ENCODE results near the gene ANXA5. TPM values are rescaled to one million over a fixed set of nuclear protein-coding genes. Genes with fewer than 3 reads are reported as not detected.

ANXA5 gene
- total RNA-seq, 1 donor from 2014 or later, result 130 TPM

- no peak for DNase-seq (ENCODE audit: low spot score in 2 of 2, unreplicated experiment in 2 of 2)
- Mint-ChIP-seq H3K9me3 (no peaks in the 10 kb centered on the region), H3K27me3 (ENCODE audit: low read depth) (no peaks in the 10 kb centered on the region), H3K4me3 (no peak overlapping the region), H3K27ac (no peak overlapping the region), H3K4me1 (peaks cover 16% of the 10 kb centered on the region), H3K36me3 (peaks cover 35% of the 10 kb centered on the region)
- TF ChIP-seq CTCF (IDR thresholded peaks at IDR 0.05; ENCODE audit: unreplicated experiment), result no peak
These were observed 20.3 kb downstream of the ANXA5 start for GRCh38 chr4:121676345-121677075.

GRCh38 chr4:121675715-121676114 lies 21.1 kb downstream of the ANXA5 start:
- H3K36me3 Mint-ChIP-seq, result peaks cover 35% of the 10 kb centered on the region
- no peaks in the 10 kb centered on the region for H3K9me3 Mint-ChIP-seq
- no peak for TF ChIP-seq CTCF (IDR thresholded peaks at IDR 0.05; ENCODE audit: unreplicated experiment)
- H3K4me1 Mint-ChIP-seq, result peaks cover 16% of the 10 kb centered on the region
- H3K27ac Mint-ChIP-seq, result no peak overlapping the region
- DNase-seq (ENCODE audit: low spot score in 2 of 2, unreplicated experiment in 2 of 2), result no peak
- H3K4me3 Mint-ChIP-seq, result no peak overlapping the region
- H3K27me3 Mint-ChIP-seq (ENCODE audit: low read depth), result no peaks in the 10 kb centered on the region

GRCh38 chr4:121674696-121675095 lies 22.1 kb downstream of the ANXA5 start:
- Mint-ChIP-seq H3K4me3 (no peak overlapping the region), H3K4me1 (peaks cover 16% of the 10 kb centered on the region), H3K27me3 (ENCODE audit: low read depth) (no peaks in the 10 kb centered on the region), H3K27ac (no peak overlapping the region), H3K9me3 (no peaks in the 10 kb centered on the region), H3K36me3 (peaks cover 36% of the 10 kb centered on the region)
- no peak for DNase-seq (ENCODE audit: low spot score in 2 of 2, unreplicated experiment in 2 of 2)
- TF ChIP-seq CTCF (IDR thresholded peaks at IDR 0.05; ENCODE audit: unreplicated experiment), result no peak

- H3K4me3 Mint-ChIP-seq, result no peak overlapping the region
- no peak overlapping the region for H3K27ac Mint-ChIP-seq
These were observed 22.6 kb downstream of the ANXA5 start for GRCh38 chr4:121674191-121674590.

GRCh38 chr4:121669163-121669550 lies 27.6 kb downstream of the ANXA5 start:
- H3K4me3 Mint-ChIP-seq, result no peak overlapping the region
- DNase-seq (ENCODE audit: low spot score in 2 of 2, unreplicated experiment in 2 of 2), result no peak
- TF ChIP-seq CTCF (IDR thresholded peaks at IDR 0.05; ENCODE audit: unreplicated experiment), result no peak
- H3K9me3 Mint-ChIP-seq, result no peaks in the 10 kb centered on the region
- H3K27ac Mint-ChIP-seq, result peak overlapping the region; percentile 48
- peaks cover 47% of the 10 kb centered on the region for H3K36me3 Mint-ChIP-seq
- no peaks in the 10 kb centered on the region for H3K27me3 Mint-ChIP-seq (ENCODE audit: low read depth)
- peaks cover 4% of the 10 kb centered on the region for H3K4me1 Mint-ChIP-seq

More at GRCh38 chr4:121674191-121674590, 22.6 kb downstream of the ANXA5 start:
- Mint-ChIP-seq H3K9me3 (no peaks in the 10 kb centered on the region), H3K27me3 (ENCODE audit: low read depth) (no peaks in the 10 kb centered on the region), H3K36me3 (peaks cover 39% of the 10 kb centered on the region), H3K4me1 (peaks cover 16% of the 10 kb centered on the region)
- DNase-seq (ENCODE audit: low spot score in 2 of 2, unreplicated experiment in 2 of 2), result no peak
- no peak for TF ChIP-seq CTCF (IDR thresholded peaks at IDR 0.05; ENCODE audit: unreplicated experiment)

Measured in mesothelial cell of epicardium (in vitro differentiated cells).